WTC11 (cell line): ENCODE measurements around the gene SCN8A. TPM values are rescaled to one million over a fixed set of nuclear protein-coding genes. Genes with fewer than 3 reads are reported as not detected.

Experiments
- ATAC-seq: fragments of 200-7000 bp; cut with Tn5 transposase; 2 replicates; pipeline ENCODE4 v1.10.0; 2021; ENCODE audit warnings: mild to moderate bottlenecking, moderate library complexity
- CTCF ChIA-PET: fragments of 300-600 bp; sonication (Branson Sonifier 250); formaldehyde crosslinking; loops from one replicate; lab custom pipeline; 2021; ENCODE audit warnings: antibody characterized with exemption; lab: Charles Lee
- POLR2A ChIA-PET: fragments of 350-600 bp; sonication (Branson Sonifier 250); formaldehyde crosslinking; loops from one replicate; lab custom pipeline; 2021; ENCODE audit warnings: antibody characterized with exemption; lab: Charles Lee
- DNase-seq: peaks from one replicate; pipeline ENCODE4 v3.0.0; 2021; ENCODE audit warnings: low spot score
- H3K27ac Mint-ChIP-seq: 2 replicates; pipeline ENCODE4 v1.8.0; 2021; ENCODE audit warnings: mixed read lengths
- H3K27me3 Mint-ChIP-seq: 2 replicates; pipeline ENCODE4 v1.8.0; 2021; ENCODE audit warnings: low read depth, mild to moderate bottlenecking, moderate library complexity, mixed read lengths
- H3K36me3 Mint-ChIP-seq: 2 replicates; pipeline ENCODE4 v1.8.0; 2021; ENCODE audit warnings: mixed read lengths
- H3K4me1 Mint-ChIP-seq: 2 replicates; pipeline ENCODE4 v1.8.0; 2022; ENCODE audit warnings: mixed read lengths
- H3K4me3 Mint-ChIP-seq: 2 replicates; pipeline ENCODE4 v1.8.0; 2021; ENCODE audit warnings: mild to moderate bottlenecking, moderate library complexity, mixed read lengths
- H3K9me3 Mint-ChIP-seq: 2 replicates; pipeline ENCODE4 v1.8.0; 2021; ENCODE audit warnings: mixed read lengths
- AFF4 ChIP-seq: sonication (generic); formaldehyde crosslinking; IDR thresholded peaks from 2 replicates; pipeline ENCODE4 v1.8.1; 2023; ENCODE audit warnings: mild to moderate bottlenecking, missing genetic modification reagents, borderline replicate concordance
- ARID4B ChIP-seq: sonication (generic); formaldehyde crosslinking; IDR thresholded peaks from 2 replicates; pipeline ENCODE4 v1.8.0; 2023; ENCODE audit warnings: missing genetic modification reagents, mild to moderate bottlenecking, borderline replicate concordance
- ERG ChIP-seq: fragments of 250-450 bp; sonication (Bioruptor Pico); IDR thresholded peaks from 2 replicates; pipeline ENCODE4 v1.8.0; 2021; ENCODE audit warnings: mild to moderate bottlenecking
- GRHL2 ChIP-seq: fragments of 250-450 bp; sonication (Bioruptor Pico); IDR thresholded peaks from 2 replicates; pipeline ENCODE4 v1.8.0; 2022; ENCODE audit warnings: mild to moderate bottlenecking, moderate library complexity; ENCODE audit not compliant: insufficient replicate concordance, severe bottlenecking
- HMGA2 ChIP-seq: fragments of 250-450 bp; sonication (Bioruptor Pico); IDR thresholded peaks from 2 replicates; pipeline ENCODE4 v1.4.0; 2021; ENCODE audit warnings: mild to moderate bottlenecking, moderate library complexity
- OVOL2 ChIP-seq: fragments of 250-450 bp; sonication (Bioruptor Pico); IDR thresholded peaks from 2 replicates; pipeline ENCODE4 v1.9.0; 2021; ENCODE audit warnings: mild to moderate bottlenecking, borderline replicate concordance
- SOX15 ChIP-seq: fragments of 250-450 bp; sonication (Bioruptor Pico); IDR thresholded peaks from 2 replicates; pipeline ENCODE4 v1.9.0; 2021; ENCODE audit warnings: mild to moderate bottlenecking
- STAT6 ChIP-seq: sonication (generic); formaldehyde crosslinking; conservative IDR thresholded peaks from 2 replicates; pipeline ENCODE4 v1.8.1; 2023; ENCODE audit warnings: mild to moderate bottlenecking, low read depth, missing genetic modification reagents, moderate library complexity
- USF1 ChIP-seq: sonication (generic); formaldehyde crosslinking; IDR thresholded peaks from 2 replicates; pipeline ENCODE4 v1.8.0; 2022; ENCODE audit warnings: mild to moderate bottlenecking, missing genetic modification reagents
- ZNF317 ChIP-seq: sonication (generic); formaldehyde crosslinking; IDR thresholded peaks from 2 replicates; pipeline ENCODE4 v1.8.1; 2023; ENCODE audit warnings: low read depth, mild to moderate bottlenecking, moderate library complexity, missing genetic modification reagents, borderline replicate concordance
- ZNF425 ChIP-seq: fragments of 250-450 bp; sonication (Bioruptor Pico); conservative IDR thresholded peaks from 2 replicates; pipeline ENCODE4 v1.9.0; 2021; ENCODE audit warnings: mild to moderate bottlenecking
- total RNA-seq: library from RNA; stranded (reverse); gene quantifications from 3 replicates; pipeline ENCODE4 v1.2.3, GENCODE V29; 2021

Gene SCN8A
- total RNA-seq, 1 experiment from 2014 or later, result 14.4 TPM

- CTCF ChIA-PET, result no interaction called here
- Mint-ChIP-seq H3K36me3 (no peaks in the 10 kb centered on the region; the same call in 1 of the 2 replicates), H3K27ac (no peak overlapping the region), H3K4me1 (peaks cover 2% of the 10 kb centered on the region), H3K4me3 (no peak overlapping the region), H3K9me3 (no peaks in the 10 kb centered on the region), H3K27me3 (no peaks in the 10 kb centered on the region)
- POLR2A ChIA-PET, result no interaction called here
- DNase-seq (no peak), ATAC-seq (no peak)
- TF ChIP-seq USF1 (CRISPR knock-in tag), result no peak
These were observed 169.2 kb downstream of the SCN8A start for GRCh38 chr12:51760231-51760630.

- peaks cover 8% of the 10 kb centered on the region for H3K36me3 Mint-ChIP-seq
- ChIA-PET CTCF (no interaction called here), POLR2A (no interaction called here)
- ATAC-seq, result no peak
- H3K9me3 Mint-ChIP-seq, result no peaks in the 10 kb centered on the region
- no peaks in the 10 kb centered on the region for H3K4me1 Mint-ChIP-seq
- no peak overlapping the region for H3K4me3 Mint-ChIP-seq
- DNase-seq, result no peak
- TF ChIP-seq ERG, result no peak
- TF ChIP-seq GRHL2, result no peak
- no peak overlapping the region for H3K27ac Mint-ChIP-seq
- H3K27me3 Mint-ChIP-seq, result no peaks in the 10 kb centered on the region
These were observed 172.7 kb downstream of the SCN8A start for GRCh38 chr12:51763743-51764142.

GRCh38 chr12:51766067-51766676 lies 175.1 kb downstream of the SCN8A start:
- POLR2A ChIA-PET, result interaction anchor here (0.6 kb wide), 1 partner anchor 284 kb away, joined by 3 read pairs; no protein-coding TSS in a partner anchor

More at GRCh38 chr12:51766067-51766676, 175.1 kb downstream of the SCN8A start:
- TF ChIP-seq ZNF425 (CRISPR knock-in tag) (no peak), STAT6 (CRISPR knock-in tag) (no peak), OVOL2 (CRISPR knock-in tag) (no peak), ZNF317 (CRISPR knock-in tag) (no peak), ARID4B (CRISPR knock-in tag) (no peak), AFF4 (no peak), ERG (no peak), HMGA2 (no peak), SOX15 (no peak)
- TF ChIP-seq, all 79 proteins: peak for 0
- no peak overlapping the region for H3K27ac Mint-ChIP-seq
- DNase-seq (no peak), ATAC-seq (no peak)
- H3K36me3 Mint-ChIP-seq, result peaks cover 14% of the 10 kb centered on the region
- no peaks in the 10 kb centered on the region for H3K27me3 Mint-ChIP-seq
- H3K9me3 Mint-ChIP-seq, result no peaks in the 10 kb centered on the region
- no peak overlapping the region for H3K4me3 Mint-ChIP-seq
- CTCF ChIA-PET, result no interaction called here
- no peaks in the 10 kb centered on the region for H3K4me1 Mint-ChIP-seq
